Muscle layer of duodenum (tissue), 2 donors: ENCODE measurements around the gene PEX7.
A peak's percentile ranks its signal among the peaks of the same experiment; 100 is the strongest.
"Not testable (repeated sequence)": the region's sequence is repeated elsewhere in the genome, so short reads cannot be mapped to it uniquely, and the experiment has no call there.

ENCODE experiments used
- H3K27ac ChIP-seq: one replicate; pipeline ENCODE4 v1.7.0; 2013; ENCODE audit warnings: mild to moderate bottlenecking, low read length
- H3K27me3 ChIP-seq: one replicate; pipeline ENCODE4 v1.7.0; 2013; ENCODE audit warnings: low read depth, mild to moderate bottlenecking, control low read depth, low read length
- H3K36me3 ChIP-seq, 2 donors: one replicate each; pipeline ENCODE4 v1.7.0; 2013; ENCODE audit warnings: low read length in 2 of 2, control low read depth in 1 of 2, mild to moderate bottlenecking in 1 of 2; ENCODE audit not compliant: insufficient read depth in 2 of 2, control insufficient read depth in 1 of 2
- H3K4me1 ChIP-seq, 2 donors: one replicate each; pipeline ENCODE4 v1.7.0; 2013; ENCODE audit warnings: low read length in 2 of 2, mild to moderate bottlenecking in 2 of 2, control low read depth in 1 of 2, moderate library complexity in 1 of 2; ENCODE audit not compliant: insufficient read depth in 2 of 2, control insufficient read depth in 1 of 2
- H3K4me3 ChIP-seq, 2 donors: one replicate each; pipeline ENCODE4 v1.7.0; 2013; ENCODE audit warnings: low read length in 2 of 2, low read depth in 1 of 2, mild to moderate bottlenecking in 1 of 2
- H3K9me3 ChIP-seq, 2 donors: one replicate each; pipeline ENCODE4 v1.7.0; 2013; ENCODE audit warnings: low read length in 2 of 2, control low read depth in 1 of 2, mild to moderate bottlenecking in 1 of 2; ENCODE audit not compliant: control insufficient read depth in 1 of 2
- donor health status: healthy.

PEX7 gene

DNA sequence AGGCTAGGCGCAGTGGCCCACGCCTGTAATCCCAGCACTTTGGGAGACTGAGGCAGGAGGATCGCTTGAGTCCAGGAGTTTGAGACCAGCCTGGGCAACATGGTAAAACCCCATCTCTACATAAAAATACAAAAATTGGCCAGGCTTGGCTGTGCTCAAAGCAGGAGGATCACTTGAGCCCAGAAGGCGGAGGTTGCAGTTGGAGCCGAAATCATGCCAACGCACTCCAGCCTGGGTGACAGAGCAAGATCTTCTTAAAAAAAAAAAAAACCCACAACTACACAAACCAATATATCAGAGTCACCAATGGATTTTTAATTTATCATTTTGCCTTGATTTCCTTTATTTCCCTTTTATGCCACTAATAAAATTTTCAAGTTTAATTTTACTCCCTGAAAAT, 39.4 kb upstream of the PEX7 start:
- H3K4me3 ChIP-seq, result no peak overlapping the region
- H3K27me3 ChIP-seq, result no peaks in the 10 kb centered on the region
- peaks cover 9 to 17% of the 10 kb centered on the region in 2 donors for H3K4me1 ChIP-seq
- H3K27ac ChIP-seq, result no peak overlapping the region
- H3K36me3 ChIP-seq, result no peaks in the 10 kb centered on the region
- no peaks in the 10 kb centered on the region for H3K9me3 ChIP-seq

DNA sequence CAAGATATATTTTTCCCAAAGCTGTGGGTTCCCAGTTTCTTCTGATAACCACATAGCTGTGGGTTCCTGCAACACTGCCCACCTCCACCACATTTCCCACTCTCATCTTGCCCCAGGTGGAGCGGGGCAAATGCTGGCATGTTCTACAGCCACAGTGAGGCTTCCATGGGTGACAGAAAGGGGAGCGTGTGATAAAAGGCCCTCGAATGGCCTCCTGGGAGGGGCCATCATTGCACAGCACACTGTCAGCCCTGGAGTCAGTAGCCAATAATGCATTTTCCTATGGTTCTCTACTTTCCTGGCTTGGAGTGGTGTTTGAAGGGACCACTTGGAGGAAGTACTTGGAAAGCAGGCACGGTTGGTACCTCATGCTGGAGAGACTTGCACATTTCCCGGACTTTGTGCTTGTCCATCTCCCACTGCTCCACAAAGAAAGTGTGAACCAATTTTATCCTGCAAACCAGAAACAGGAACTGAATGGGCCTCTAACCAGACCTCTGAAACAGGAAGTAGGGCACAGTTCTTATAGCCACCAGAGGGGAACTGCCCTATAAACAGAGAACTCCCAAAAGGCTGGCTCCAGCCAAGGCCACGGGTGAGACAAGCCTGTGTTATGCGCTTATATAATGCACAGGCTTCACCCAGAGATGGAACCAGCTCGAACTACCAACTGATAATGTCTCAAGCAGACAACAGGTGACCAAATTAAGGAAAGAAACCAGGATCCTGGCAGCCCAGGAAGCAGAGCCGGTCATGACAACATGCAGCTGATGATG, 38.7 kb upstream of the PEX7 start:
- no peaks in the 10 kb centered on the region for H3K9me3 ChIP-seq
- H3K4me1 ChIP-seq, result peaks cover 9 to 17% of the 10 kb centered on the region in 2 donors
- H3K36me3 ChIP-seq, result no peaks in the 10 kb centered on the region
- no peaks in the 10 kb centered on the region for H3K27me3 ChIP-seq
- H3K27ac ChIP-seq, result no peak overlapping the region
- H3K4me3 ChIP-seq, result peak overlapping the region in 1 of 2 donors; percentile 35

DNA sequence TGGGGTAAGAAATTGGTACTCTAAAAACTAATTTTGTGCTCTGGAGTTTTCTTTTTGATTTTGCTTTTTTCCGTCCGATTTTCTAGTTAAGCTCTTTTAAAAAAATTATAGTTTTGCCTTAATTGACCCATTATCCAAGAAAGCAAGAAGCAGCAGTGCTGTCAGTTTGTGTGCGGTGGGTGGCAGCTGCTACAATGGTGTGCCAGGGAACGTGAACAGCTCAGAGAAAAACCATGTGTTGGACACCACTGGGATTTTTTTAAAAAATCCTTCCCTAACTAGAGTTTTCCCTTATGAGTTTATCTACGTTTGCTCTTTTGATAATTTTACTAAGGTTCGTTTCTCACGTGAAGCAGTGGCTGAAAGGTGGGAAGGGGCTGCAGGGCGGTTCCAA, 38.1 kb upstream of the PEX7 start:
- H3K4me1 ChIP-seq, result peaks cover 9 to 17% of the 10 kb centered on the region in 2 donors
- H3K9me3 ChIP-seq, result no peaks in the 10 kb centered on the region
- H3K27me3 ChIP-seq, result no peaks in the 10 kb centered on the region
- H3K4me3 ChIP-seq, result peak overlapping the region in 1 of 2 donors; percentile 35
- peak overlapping the region; percentile 41 for H3K27ac ChIP-seq
- no peaks in the 10 kb centered on the region for H3K36me3 ChIP-seq

DNA sequence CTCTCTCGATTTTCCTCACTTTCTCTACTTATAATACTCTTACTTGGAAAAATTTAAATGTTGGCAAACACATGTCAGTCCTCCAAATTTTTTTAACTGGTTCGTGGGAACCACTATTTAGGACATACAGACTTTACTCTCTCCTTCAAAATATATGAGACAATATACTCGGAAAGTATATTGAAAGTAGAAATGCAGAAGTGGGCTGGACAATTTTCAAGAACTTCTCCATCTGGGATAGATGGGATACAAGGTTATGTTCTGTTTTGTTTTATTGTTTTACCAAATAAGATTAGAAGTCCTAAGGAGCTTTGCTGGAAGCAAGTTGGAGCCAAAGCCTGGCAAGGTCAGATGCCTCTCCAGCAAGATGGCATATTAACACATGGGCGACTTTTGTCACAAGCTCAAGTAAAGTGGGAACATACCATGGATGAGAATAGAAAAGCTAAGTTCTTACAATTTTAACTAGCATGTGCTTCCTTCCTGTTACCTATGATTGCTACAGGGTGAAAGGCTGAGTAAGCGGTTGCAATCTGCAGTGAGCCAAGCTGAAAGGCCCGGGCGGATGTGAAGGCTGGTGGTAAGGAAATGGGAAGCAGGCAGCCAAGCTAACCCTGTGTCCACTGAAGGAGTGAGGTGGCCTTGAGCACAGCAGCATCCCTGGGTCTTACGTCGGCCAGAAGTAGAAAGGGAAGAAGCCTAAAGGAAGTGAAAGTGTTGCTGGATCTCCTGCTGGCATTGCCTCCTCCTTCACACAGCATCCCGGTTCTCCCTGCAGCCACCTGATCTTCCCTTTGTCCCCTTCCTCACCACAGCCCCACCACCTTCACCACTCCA, 37.3 kb upstream of the PEX7 start:
- H3K27me3 ChIP-seq, result no peaks in the 10 kb centered on the region
- no peak overlapping the region for H3K4me3 ChIP-seq
- peaks cover 9 to 12% of the 10 kb centered on the region in 2 donors for H3K4me1 ChIP-seq
- no peaks in the 10 kb centered on the region for H3K9me3 ChIP-seq
- peak overlapping the region; percentile 41 for H3K27ac ChIP-seq
- no peaks in the 10 kb centered on the region for H3K36me3 ChIP-seq

DNA sequence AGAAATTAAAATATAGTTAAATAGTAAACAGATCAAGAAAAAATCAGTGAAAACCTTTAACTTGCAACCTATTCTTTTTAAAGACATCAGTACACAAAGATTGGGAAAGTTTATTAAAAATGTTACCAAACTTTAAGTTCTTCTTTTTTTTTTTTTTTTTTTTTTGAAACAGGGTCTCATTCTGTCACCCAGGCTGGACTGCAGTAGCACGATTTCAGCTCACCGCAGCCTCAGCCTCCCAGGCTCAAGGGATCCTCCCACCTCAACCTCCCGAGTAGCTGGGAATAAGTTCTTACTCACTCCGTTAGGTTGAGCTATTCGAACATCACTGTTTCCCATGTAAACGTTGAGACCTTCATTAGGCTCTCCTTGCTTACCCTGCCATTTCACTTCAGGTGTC, 35.7 kb upstream of the PEX7 start:
- Histone ChIP-seq H3K27ac (no peak overlapping the region), H3K27me3 (no peaks in the 10 kb centered on the region), H3K4me3 (no peak overlapping the region), H3K4me1 (peaks cover 9 to 12% of the 10 kb centered on the region in 2 donors), H3K9me3 (no peaks in the 10 kb centered on the region), H3K36me3 (no peaks in the 10 kb centered on the region)

DNA sequence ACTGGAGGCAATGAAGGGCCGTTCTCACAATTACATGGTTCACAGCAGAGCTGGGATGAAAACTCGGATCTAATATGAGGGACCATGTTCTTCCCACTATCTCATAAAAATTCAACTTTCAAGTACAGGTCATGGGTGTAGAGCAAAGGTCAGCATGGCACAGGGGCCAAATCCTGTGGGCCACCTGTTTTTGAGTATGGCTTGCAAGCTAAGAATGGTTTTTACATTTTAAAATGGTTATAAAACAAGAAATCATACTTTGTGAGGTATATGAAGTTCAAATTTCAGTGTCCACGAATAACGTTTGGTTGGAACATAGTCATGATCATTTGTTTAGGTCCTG, 34.7 kb upstream of the PEX7 start:
- no peaks in the 10 kb centered on the region for H3K27me3 ChIP-seq
- H3K9me3 ChIP-seq, result no peaks in the 10 kb centered on the region
- peak overlapping the region; percentile 46 for H3K27ac ChIP-seq
- H3K36me3 ChIP-seq, result no peaks in the 10 kb centered on the region
- H3K4me3 ChIP-seq, result no peak overlapping the region
- peaks cover 9 to 12% of the 10 kb centered on the region in 2 donors for H3K4me1 ChIP-seq

DNA sequence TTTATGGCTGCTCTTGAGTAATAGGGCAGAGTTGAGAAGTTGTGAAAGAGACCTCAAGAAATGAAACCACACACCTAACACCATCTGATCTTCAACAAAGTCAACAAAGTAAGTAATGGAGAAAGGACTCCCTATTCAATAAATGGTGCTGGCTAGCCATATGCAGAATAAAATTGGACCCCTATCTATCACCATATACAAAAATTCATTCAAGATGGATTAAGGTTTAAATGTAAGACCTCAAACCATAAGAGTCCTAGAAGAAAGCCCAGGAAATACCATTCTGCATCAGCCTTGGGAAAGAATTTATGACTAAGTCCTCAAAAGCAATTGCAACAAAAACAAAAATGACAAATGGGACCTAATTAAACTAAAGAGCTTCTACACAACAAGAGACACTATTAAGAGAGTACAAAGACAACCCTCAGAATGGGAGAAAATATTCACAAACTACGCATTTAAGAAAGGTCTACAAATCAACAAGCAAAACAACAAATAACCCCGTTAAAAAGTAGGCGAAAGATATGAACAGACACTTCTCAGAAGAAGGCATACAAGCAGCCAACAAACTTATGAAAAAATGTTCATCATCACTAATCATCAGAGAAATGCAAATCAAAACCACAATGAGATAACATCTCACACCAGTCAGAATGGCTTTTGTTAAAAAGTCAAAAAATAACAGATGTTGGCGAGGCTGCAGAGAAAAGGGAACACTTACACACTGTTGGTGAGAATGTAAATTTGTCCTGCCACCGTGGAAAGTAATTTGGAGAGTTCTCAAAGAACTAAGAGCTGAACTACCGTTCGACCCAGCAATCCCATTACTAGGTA, 34.1 kb upstream of the PEX7 start:
- no peaks in the 10 kb centered on the region for H3K27me3 ChIP-seq
- H3K27ac ChIP-seq, result peak overlapping the region; percentile 46
- H3K9me3 ChIP-seq, result no peaks in the 10 kb centered on the region
- no peak overlapping the region for H3K4me3 ChIP-seq
- H3K4me1 ChIP-seq, result peaks cover 8 to 13% of the 10 kb centered on the region in 2 donors
- no peaks in the 10 kb centered on the region for H3K36me3 ChIP-seq

DNA sequence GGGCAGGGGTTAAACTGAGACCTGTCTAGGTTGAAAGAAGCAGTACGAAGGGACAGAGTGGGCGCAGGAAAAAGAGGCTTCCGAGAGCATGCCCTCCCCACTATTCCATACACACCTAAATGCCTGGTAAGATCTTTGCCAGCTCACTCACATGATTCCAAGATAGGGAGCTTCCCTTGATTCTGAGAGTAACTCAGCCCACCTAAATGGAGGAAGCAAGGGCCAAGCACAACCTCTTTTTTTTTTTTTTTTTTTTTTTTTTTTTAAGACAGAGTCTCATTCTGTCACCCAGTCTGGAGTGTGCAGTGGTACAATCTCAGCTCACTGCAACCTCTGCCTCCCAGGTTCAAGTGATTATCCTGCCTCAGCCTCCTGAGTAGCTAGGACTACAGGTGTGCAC, 33.0 kb upstream of the PEX7 start:
- H3K4me3 ChIP-seq, H3K36me3 ChIP-seq, H3K9me3 ChIP-seq, H3K27ac ChIP-seq, H3K27me3 ChIP-seq: not testable (repeated sequence)
- H3K4me1 ChIP-seq, result peaks cover 11% of the 10 kb centered on the region in 2 donors

DNA sequence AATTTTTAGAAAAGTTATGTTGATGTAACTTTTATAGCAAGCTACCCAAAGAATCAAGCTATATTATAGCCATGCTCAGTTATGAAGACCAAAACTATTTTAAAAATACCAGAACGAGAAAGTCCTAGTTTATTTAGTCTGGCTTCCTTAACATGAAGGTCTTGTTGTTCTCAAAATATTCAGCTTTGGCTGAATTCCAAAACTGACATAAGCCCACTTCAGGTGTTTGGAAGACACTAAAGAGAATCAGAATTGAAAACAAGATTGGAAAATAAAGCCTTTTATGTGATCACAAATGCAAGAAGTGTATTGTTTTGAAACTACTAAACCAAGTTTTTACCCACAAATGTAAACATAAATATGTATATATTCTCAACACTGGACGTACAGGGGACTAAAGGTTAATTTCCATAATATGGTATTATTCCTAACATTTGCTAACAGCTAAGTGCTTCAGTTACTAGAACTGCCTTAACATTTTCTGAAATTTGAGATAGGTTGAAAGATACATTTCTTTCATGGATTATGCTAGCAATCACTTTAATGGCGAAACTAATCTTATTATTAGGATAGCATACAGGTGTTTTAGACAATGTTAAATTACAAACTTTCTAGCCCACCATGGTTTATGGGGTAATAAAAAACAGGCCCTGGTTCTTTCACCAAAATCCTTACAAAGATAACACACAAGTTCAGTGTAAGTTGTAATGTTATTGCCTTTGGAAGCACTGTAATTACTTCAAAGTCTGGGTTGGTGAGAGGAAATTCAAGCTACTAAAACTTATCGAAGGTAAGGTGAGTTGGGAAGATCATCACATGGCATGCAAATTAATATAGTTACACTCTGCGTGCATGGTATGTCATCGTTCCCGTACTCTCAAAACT, 31.7 kb upstream of the PEX7 start:
- peak overlapping the region; percentile 56 for H3K27ac ChIP-seq
- no peaks in the 10 kb centered on the region for H3K27me3 ChIP-seq
- H3K4me1 ChIP-seq, result peaks cover 11% of the 10 kb centered on the region in 2 donors
- no peaks in the 10 kb centered on the region for H3K36me3 ChIP-seq
- H3K9me3 ChIP-seq, result no peaks in the 10 kb centered on the region
- peak overlapping the region; percentile 80 to 94 for H3K4me3 ChIP-seq

DNA sequence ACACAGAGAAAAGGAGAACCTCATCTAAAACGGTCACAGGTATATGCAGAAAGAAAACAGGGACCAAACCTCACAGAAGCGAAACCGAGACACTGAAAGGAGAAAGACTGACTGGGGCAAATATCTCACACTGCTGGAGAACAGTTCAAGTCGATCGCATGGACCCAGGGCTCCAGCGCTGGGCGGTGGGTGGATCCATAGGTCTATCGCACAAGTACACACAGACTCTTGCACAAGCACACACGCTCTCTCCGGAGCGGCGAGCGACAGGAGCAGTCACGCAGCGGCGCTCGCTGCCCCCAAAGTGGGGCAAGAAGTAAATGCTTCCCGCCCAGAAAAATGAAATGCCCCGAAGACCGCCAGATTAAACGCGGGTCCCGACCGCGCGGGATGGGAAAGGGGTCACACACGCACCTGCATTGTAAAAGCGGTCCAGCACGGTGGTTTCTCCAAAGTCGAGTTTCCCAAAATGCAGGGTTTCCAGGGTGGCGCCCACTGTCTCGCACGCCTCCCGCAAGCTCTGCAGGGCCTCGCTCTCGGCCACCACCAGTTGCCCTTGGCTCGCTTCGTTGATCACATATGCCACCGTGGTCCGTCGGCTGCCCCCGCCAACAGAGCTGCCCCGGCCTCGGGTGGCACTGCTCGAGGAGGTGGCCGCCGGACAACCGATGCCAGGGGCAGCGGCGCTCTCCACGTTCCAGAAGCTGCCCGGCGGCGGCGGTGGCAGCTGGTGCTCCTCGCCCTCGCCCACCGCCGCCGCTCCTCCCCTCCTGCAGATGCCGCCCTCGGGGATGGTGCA, 30.9 kb upstream of the PEX7 start:
- Histone ChIP-seq H3K4me1 (peaks cover 11% of the 10 kb centered on the region in 2 donors), H3K9me3 (no peaks in the 10 kb centered on the region), H3K36me3 (no peaks in the 10 kb centered on the region), H3K27ac (peak overlapping the region; percentile 56), H3K27me3 (no peaks in the 10 kb centered on the region), H3K4me3 (peak overlapping the region; percentile 80 to 94)
